ENCODE data around the gene LUZP1. TPM values are rescaled to one million over a fixed set of nuclear protein-coding genes. Genes with fewer than 3 reads are reported as not detected.

The LUZP1 gene
- total RNA-seq, 1 donor from 2014 or later, result 32.0 TPM

- DNase-seq, result no peak
- Mint-ChIP-seq H3K4me1 (ENCODE audit: low read depth, unreplicated experiment) (peaks cover 11% of the 10 kb centered on the region), H3K4me3 (ENCODE audit: unreplicated experiment) (no peak overlapping the region), H3K9me3 (ENCODE audit: unreplicated experiment) (peaks cover 6% of the 10 kb centered on the region), H3K27me3 (ENCODE audit: unreplicated experiment) (peaks cover 7% of the 10 kb centered on the region), H3K27ac (ENCODE audit: unreplicated experiment) (no peak overlapping the region), H3K36me3 (ENCODE audit: unreplicated experiment) (peaks cover 7% of the 10 kb centered on the region)
- no peak for TF ChIP-seq CTCF (IDR thresholded peaks at IDR 0.05; ENCODE audit: partially characterized antibody, unreplicated experiment)
Measured at GRCh38 chr1:23188434-23188884, 19.8 kb upstream of the LUZP1 start.

- H3K9me3 Mint-ChIP-seq (ENCODE audit: unreplicated experiment), result peaks cover 2% of the 10 kb centered on the region
- H3K4me1 Mint-ChIP-seq (ENCODE audit: low read depth, unreplicated experiment), result peaks cover 14% of the 10 kb centered on the region
- TF ChIP-seq CTCF (IDR thresholded peaks at IDR 0.05; ENCODE audit: partially characterized antibody, unreplicated experiment), result no peak
- peak overlapping the region; percentile 15 for H3K27ac Mint-ChIP-seq (ENCODE audit: unreplicated experiment)
- DNase-seq, result peak; percentile 30
- H3K27me3 Mint-ChIP-seq (ENCODE audit: unreplicated experiment), result peaks cover 10% of the 10 kb centered on the region
- H3K36me3 Mint-ChIP-seq (ENCODE audit: unreplicated experiment), result no peaks in the 10 kb centered on the region
- H3K4me3 Mint-ChIP-seq (ENCODE audit: unreplicated experiment), result no peak overlapping the region
Measured at GRCh38 chr1:23187637-23188036, 19.0 kb upstream of the LUZP1 start.

GRCh38 chr1:23185381-23185780, 16.7 kb upstream of the LUZP1 start:
- no peak for TF ChIP-seq CTCF (IDR thresholded peaks at IDR 0.05; ENCODE audit: partially characterized antibody, unreplicated experiment)
- Mint-ChIP-seq H3K36me3 (ENCODE audit: unreplicated experiment) (no peaks in the 10 kb centered on the region), H3K4me3 (ENCODE audit: unreplicated experiment) (no peak overlapping the region), H3K9me3 (ENCODE audit: unreplicated experiment) (peaks cover 2% of the 10 kb centered on the region), H3K4me1 (ENCODE audit: low read depth, unreplicated experiment) (peaks cover 14% of the 10 kb centered on the region), H3K27ac (ENCODE audit: unreplicated experiment) (no peak overlapping the region), H3K27me3 (ENCODE audit: unreplicated experiment) (peaks cover 10% of the 10 kb centered on the region)
- DNase-seq, result no peak

GRCh38 chr1:23184212-23184934, 15.7 kb upstream of the LUZP1 start:
- H3K4me1 Mint-ChIP-seq (ENCODE audit: low read depth, unreplicated experiment), result peaks cover 14% of the 10 kb centered on the region
- H3K9me3 Mint-ChIP-seq (ENCODE audit: unreplicated experiment), result peaks cover 2% of the 10 kb centered on the region
- H3K36me3 Mint-ChIP-seq (ENCODE audit: unreplicated experiment), result no peaks in the 10 kb centered on the region
- H3K27me3 Mint-ChIP-seq (ENCODE audit: unreplicated experiment), result peaks cover 10% of the 10 kb centered on the region
- peak; percentile 94 for TF ChIP-seq CTCF (IDR thresholded peaks at IDR 0.05; ENCODE audit: partially characterized antibody, unreplicated experiment)
- H3K4me3 Mint-ChIP-seq (ENCODE audit: unreplicated experiment), result no peak overlapping the region
- H3K27ac Mint-ChIP-seq (ENCODE audit: unreplicated experiment), result no peak overlapping the region
- peak; percentile 42 for DNase-seq

GRCh38 chr1:23179862-23180261, 11.2 kb upstream of the LUZP1 start:
- DNase-seq, result no peak
- H3K36me3 Mint-ChIP-seq (ENCODE audit: unreplicated experiment), result no peaks in the 10 kb centered on the region
- peaks cover 3% of the 10 kb centered on the region for H3K9me3 Mint-ChIP-seq (ENCODE audit: unreplicated experiment)
- H3K4me1 Mint-ChIP-seq (ENCODE audit: low read depth, unreplicated experiment), result peaks cover 9% of the 10 kb centered on the region
- peaks cover 7% of the 10 kb centered on the region for H3K27me3 Mint-ChIP-seq (ENCODE audit: unreplicated experiment)
- H3K4me3 Mint-ChIP-seq (ENCODE audit: unreplicated experiment), result no peak overlapping the region
- no peak overlapping the region for H3K27ac Mint-ChIP-seq (ENCODE audit: unreplicated experiment)
- no peak for TF ChIP-seq CTCF (IDR thresholded peaks at IDR 0.05; ENCODE audit: partially characterized antibody, unreplicated experiment)

All from glutamatergic neuron (in vitro differentiated cells).